PC-9 (cell line): ENCODE data around the gene PURB.

Source experiments
- EZH2 ChIP-seq: fragments of 200-600 bp; sonication (generic); IDR thresholded peaks from 2 replicates; pipeline ENCODE4 v1.8.0; 2017; ENCODE audit warnings: antibody characterized with exemption, low read depth
- TF ChIP-seq, protein P1 (sequence below): fragments of 200-600 bp; sonication (generic); conservative IDR thresholded peaks from 2 replicates; pipeline ENCODE4 v1.6.1; 2017; ENCODE audit warnings: mixed run types, antibody characterized with exemption, mild to moderate bottlenecking, moderate library complexity

- TF ChIP-seq, protein P1, sequence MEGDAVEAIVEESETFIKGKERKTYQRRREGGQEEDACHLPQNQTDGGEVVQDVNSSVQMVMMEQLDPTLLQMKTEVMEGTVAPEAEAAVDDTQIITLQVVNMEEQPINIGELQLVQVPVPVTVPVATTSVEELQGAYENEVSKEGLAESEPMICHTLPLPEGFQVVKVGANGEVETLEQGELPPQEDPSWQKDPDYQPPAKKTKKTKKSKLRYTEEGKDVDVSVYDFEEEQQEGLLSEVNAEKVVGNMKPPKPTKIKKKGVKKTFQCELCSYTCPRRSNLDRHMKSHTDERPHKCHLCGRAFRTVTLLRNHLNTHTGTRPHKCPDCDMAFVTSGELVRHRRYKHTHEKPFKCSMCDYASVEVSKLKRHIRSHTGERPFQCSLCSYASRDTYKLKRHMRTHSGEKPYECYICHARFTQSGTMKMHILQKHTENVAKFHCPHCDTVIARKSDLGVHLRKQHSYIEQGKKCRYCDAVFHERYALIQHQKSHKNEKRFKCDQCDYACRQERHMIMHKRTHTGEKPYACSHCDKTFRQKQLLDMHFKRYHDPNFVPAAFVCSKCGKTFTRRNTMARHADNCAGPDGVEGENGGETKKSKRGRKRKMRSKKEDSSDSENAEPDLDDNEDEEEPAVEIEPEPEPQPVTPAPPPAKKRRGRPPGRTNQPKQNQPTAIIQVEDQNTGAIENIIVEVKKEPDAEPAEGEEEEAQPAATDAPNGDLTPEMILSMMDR: no peak
- no peak for TF ChIP-seq EZH2
Observed at GRCh38 chr7:44930921-44931320, 45.6 kb upstream of the PURB start.
